Measurements from ENCODE around the gene VASH2. TPM values are rescaled to one million over a fixed set of nuclear protein-coding genes. Genes with fewer than 3 reads are reported as not detected.

Gene VASH2
- total RNA-seq, 4 donors from 2014 or later = 0.67 to 9.0 (median 1.5) TPM

- 71% methylated on average over 5 of the region's 8 CpGs; no CpG with 5 or more reads in 1 of the 2 donors for WGBS, 2 donors (ENCODE audit: low coverage in 1 of 2)
Measured at GRCh38 chr1:212955961-212956620, 5.8 kb downstream of the VASH2 start.

GRCh38 chr1:212957546-212957945, 7.2 kb downstream of the VASH2 start:
- TF ChIP-seq POLR2A (IDR thresholded peaks at IDR 0.05) (no peak), POLR2AphosphoS5 (IDR thresholded peaks at IDR 0.05) (no peak), EP300 (IDR thresholded peaks at IDR 0.05) (no peak)
- TF ChIP-seq, protein P1, sequence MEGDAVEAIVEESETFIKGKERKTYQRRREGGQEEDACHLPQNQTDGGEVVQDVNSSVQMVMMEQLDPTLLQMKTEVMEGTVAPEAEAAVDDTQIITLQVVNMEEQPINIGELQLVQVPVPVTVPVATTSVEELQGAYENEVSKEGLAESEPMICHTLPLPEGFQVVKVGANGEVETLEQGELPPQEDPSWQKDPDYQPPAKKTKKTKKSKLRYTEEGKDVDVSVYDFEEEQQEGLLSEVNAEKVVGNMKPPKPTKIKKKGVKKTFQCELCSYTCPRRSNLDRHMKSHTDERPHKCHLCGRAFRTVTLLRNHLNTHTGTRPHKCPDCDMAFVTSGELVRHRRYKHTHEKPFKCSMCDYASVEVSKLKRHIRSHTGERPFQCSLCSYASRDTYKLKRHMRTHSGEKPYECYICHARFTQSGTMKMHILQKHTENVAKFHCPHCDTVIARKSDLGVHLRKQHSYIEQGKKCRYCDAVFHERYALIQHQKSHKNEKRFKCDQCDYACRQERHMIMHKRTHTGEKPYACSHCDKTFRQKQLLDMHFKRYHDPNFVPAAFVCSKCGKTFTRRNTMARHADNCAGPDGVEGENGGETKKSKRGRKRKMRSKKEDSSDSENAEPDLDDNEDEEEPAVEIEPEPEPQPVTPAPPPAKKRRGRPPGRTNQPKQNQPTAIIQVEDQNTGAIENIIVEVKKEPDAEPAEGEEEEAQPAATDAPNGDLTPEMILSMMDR (IDR thresholded peaks at IDR 0.05) = no peak
- no peaks in the 10 kb centered on the region for H3K9me3 ChIP-seq
- peaks cover 0 to 8% (median 0%) of the 10 kb centered on the region in 3 donors for H3K4me1 ChIP-seq
- no peak overlapping the region for H3K27ac ChIP-seq
- no peak overlapping the region for H3K4me3 ChIP-seq
- ATAC-seq = no peak
- no peaks in the 10 kb centered on the region for H3K36me3 ChIP-seq
- H3K27me3 ChIP-seq = peaks cover 3% of the 10 kb centered on the region
- 92 to 93% methylated on average over 2 to 5 of the region's 6 CpGs for WGBS, 2 donors (ENCODE audit: low coverage in 1 of 2)

More at GRCh38 chr1:212955961-212956620, 5.8 kb downstream of the VASH2 start:
- H3K4me1 ChIP-seq = peaks cover 0 to 23% (median 3%) of the 10 kb centered on the region in 3 donors
- TF ChIP-seq POLR2AphosphoS5 (IDR thresholded peaks at IDR 0.05) = no peak
- TF ChIP-seq, protein P1 (IDR thresholded peaks at IDR 0.05) = no peak
- no peak for TF ChIP-seq POLR2A (IDR thresholded peaks at IDR 0.05)
- no peak for TF ChIP-seq EP300 (IDR thresholded peaks at IDR 0.05)
- no peak overlapping the region for H3K4me3 ChIP-seq
- ATAC-seq = no peak
- peaks cover 11% of the 10 kb centered on the region for H3K27me3 ChIP-seq
- H3K27ac ChIP-seq = no peak overlapping the region
- H3K9me3 ChIP-seq = no peaks in the 10 kb centered on the region
- no peaks in the 10 kb centered on the region for H3K36me3 ChIP-seq

GRCh38 chr1:212958175-212958574, 7.8 kb downstream of the VASH2 start:
- Histone ChIP-seq H3K9me3 (no peaks in the 10 kb centered on the region), H3K36me3 (no peaks in the 10 kb centered on the region), H3K27me3 (peaks cover 3% of the 10 kb centered on the region), H3K27ac (no peak overlapping the region), H3K4me1 (peaks cover 0 to 2% (median 0%) of the 10 kb centered on the region in 3 donors), H3K4me3 (no peak overlapping the region)
- TF ChIP-seq POLR2A (IDR thresholded peaks at IDR 0.05) (no peak), POLR2AphosphoS5 (IDR thresholded peaks at IDR 0.05) (no peak), EP300 (IDR thresholded peaks at IDR 0.05) (no peak)
- TF ChIP-seq, protein P1 (IDR thresholded peaks at IDR 0.05) = no peak
- ATAC-seq = no peak
- 49 to 80% methylated on average over 4 of the region's 10 CpGs for WGBS, 2 donors (ENCODE audit: low coverage in 1 of 2)

- Histone ChIP-seq H3K9me3 (no peaks in the 10 kb centered on the region), H3K36me3 (no peaks in the 10 kb centered on the region), H3K27me3 (no peaks in the 10 kb centered on the region), H3K4me3 (no peak overlapping the region), H3K27ac (no peak overlapping the region), H3K4me1 (no peaks in the 10 kb centered on the region)
- TF ChIP-seq POLR2AphosphoS5 (IDR thresholded peaks at IDR 0.05) = no peak
- no peak for TF ChIP-seq POLR2A (IDR thresholded peaks at IDR 0.05)
- no peak for TF ChIP-seq EP300 (IDR thresholded peaks at IDR 0.05)
- TF ChIP-seq, protein P1 (IDR thresholded peaks at IDR 0.05) = no peak
- no peak for ATAC-seq
- WGBS, 2 donors (ENCODE audit: low coverage in 1 of 2) = 50 to 92% methylated on average over 2 to 14 of the region's 18 CpGs
Measured at GRCh38 chr1:212959266-212960220, 9.2 kb downstream of the VASH2 start.
